Ishikawa (cell line): ENCODE results near the gene ATP1A2.

ENCODE experiments used
- CEBPB ChIP-seq: IDR thresholded peaks from 2 replicates; pipeline ENCODE4 v1.6.1; 2012
- CREB1 ChIP-seq: IDR thresholded peaks from 2 replicates; pipeline ENCODE4 v1.6.1; 2012; ENCODE audit warnings: low read depth
- EGR1 ChIP-seq: IDR thresholded peaks from 2 replicates; pipeline ENCODE4 v1.6.1; 2012
- EP300 ChIP-seq: IDR thresholded peaks from 2 replicates; pipeline ENCODE4 v1.6.1; 2012; ENCODE audit warnings: borderline replicate concordance
- FOXM1 ChIP-seq: IDR thresholded peaks from 2 replicates; pipeline ENCODE4 v1.6.1; 2012; ENCODE audit warnings: low read depth, borderline replicate concordance
- NFIC ChIP-seq: IDR thresholded peaks from 2 replicates; pipeline ENCODE4 v1.6.1; 2012
- RAD21 ChIP-seq: IDR thresholded peaks from 2 replicates; pipeline ENCODE4 v1.6.1; 2012; ENCODE audit warnings: low read depth
- TAF1 ChIP-seq: IDR thresholded peaks from 2 replicates; pipeline ENCODE4 v1.6.1; 2012; ENCODE audit warnings: low read depth, mild to moderate bottlenecking
- TCF12 ChIP-seq: IDR thresholded peaks from 2 replicates; pipeline ENCODE4 v1.6.1; 2012; ENCODE audit warnings: low read depth
- TEAD4 ChIP-seq: IDR thresholded peaks from 2 replicates; pipeline ENCODE4 v1.6.1; 2012
- YY1 ChIP-seq: IDR thresholded peaks from 2 replicates; pipeline ENCODE4 v1.6.1; 2012; ENCODE audit warnings: low read depth
- ZBTB7A ChIP-seq: IDR thresholded peaks from 2 replicates; pipeline ENCODE4 v1.6.1; 2012; ENCODE audit warnings: low read depth
- TF ChIP-seq, protein P1 (sequence below): IDR thresholded peaks from 2 replicates; pipeline ENCODE4 v1.6.1; 2012
- TF ChIP-seq, protein P2 (sequence below): IDR thresholded peaks from 2 replicates; pipeline ENCODE4 v1.6.1; 2012; ENCODE audit warnings: low read depth, mild to moderate bottlenecking
- TF ChIP-seq, protein P3 (sequence below): IDR thresholded peaks from 2 replicates; pipeline ENCODE4 v1.6.1; 2012

ATP1A2 gene

DNA sequence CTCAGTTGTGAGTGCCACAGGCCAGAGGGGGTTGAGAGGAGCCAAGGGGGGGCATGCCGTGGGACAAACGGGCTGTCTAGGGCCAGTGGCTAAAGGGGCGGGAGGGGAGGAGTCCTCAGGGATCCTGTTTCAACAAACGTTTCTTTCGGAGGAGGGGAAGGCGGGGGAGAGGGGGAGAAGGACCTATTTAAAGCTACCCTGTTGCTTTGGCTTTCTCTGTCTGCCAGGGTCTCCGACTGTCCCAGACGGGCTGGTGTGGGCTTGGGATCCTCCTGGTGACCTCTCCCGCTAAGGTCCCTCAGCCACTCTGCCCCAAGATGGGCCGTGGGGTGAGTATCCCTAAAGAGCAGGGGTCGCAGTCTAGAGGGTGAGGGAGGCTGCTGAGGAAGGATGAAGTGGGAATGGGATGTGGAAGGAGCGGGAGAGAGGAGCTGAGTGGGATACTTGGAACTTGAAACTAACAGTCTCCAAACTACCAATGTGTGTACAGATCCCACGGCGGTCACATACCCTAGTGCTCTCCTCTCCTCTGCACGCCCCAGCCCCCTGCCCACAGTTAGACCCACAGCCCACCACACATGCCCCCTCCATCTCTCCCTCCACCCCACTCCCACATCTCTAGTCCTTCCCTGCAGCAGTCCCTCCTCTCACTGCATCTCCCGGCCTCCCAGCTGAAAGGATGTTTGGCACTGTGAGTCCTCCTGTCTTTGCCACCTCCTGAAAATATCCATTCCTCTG is at the start of gene ATP1A2:
ATP1A2 (plus strand) TSS at position 215 of the 738 bp plus-strand sequence; CDS start at position 318, 103 bp downstream.
- no peak for TF ChIP-seq ZBTB7A

DNA sequence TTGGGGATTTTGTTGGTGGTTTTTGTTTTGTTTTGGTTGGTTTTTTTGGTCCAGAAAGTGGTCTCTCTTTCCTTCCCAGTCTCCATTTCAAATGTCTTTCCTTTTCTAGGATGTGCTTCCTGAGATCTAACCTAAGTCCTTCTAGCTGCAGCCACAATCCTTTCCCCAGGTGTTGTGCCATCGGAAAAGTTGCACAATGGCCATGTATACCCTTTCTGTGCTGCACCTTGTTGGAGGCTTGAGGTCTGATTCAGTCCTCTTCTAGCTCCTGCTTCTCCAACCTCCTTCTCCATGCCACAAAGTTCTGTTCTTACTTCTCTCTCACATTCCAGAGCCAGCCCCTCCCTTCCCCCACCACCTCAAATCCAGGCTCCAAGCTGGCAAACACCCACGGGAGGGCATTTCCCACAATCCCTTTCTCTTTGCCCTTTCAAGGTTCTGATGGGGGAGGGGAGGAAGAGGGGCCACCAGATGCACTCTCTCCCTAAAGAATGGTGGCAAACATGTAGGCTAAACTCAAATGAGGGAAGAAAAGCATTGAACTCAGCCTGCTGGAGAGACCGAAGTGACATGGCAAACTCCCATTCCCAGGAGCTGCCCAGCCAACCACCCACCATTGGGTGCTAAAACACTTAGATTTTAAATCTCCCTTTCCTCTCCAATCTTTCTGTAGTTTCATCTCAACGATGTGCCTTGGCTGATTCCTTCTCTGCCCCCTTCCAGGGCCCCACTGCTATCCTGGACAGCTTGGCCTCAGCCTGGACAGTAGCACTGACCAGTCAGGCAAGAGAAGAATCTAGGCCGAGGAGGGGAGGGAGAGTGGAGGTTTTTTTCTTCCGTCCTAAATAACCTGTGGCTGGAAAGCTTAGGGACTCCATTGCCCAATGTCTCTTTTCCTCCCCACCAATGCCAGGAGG is 48.5 kb upstream of the ATP1A2 start:
- no peak for TF ChIP-seq TEAD4
- no peak for TF ChIP-seq RAD21
- TF ChIP-seq ZBTB7A, result no peak
- TF ChIP-seq, protein P1, sequence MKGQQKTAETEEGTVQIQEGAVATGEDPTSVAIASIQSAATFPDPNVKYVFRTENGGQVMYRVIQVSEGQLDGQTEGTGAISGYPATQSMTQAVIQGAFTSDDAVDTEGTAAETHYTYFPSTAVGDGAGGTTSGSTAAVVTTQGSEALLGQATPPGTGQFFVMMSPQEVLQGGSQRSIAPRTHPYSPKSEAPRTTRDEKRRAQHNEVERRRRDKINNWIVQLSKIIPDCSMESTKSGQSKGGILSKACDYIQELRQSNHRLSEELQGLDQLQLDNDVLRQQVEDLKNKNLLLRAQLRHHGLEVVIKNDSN, result no peak
- no peak for TF ChIP-seq CREB1
- no peak for TF ChIP-seq CEBPB
- no peak for TF ChIP-seq NFIC
- TF ChIP-seq TAF1, result no peak
- no peak for TF ChIP-seq TCF12
- no peak for TF ChIP-seq EGR1
- TF ChIP-seq, protein P2, sequence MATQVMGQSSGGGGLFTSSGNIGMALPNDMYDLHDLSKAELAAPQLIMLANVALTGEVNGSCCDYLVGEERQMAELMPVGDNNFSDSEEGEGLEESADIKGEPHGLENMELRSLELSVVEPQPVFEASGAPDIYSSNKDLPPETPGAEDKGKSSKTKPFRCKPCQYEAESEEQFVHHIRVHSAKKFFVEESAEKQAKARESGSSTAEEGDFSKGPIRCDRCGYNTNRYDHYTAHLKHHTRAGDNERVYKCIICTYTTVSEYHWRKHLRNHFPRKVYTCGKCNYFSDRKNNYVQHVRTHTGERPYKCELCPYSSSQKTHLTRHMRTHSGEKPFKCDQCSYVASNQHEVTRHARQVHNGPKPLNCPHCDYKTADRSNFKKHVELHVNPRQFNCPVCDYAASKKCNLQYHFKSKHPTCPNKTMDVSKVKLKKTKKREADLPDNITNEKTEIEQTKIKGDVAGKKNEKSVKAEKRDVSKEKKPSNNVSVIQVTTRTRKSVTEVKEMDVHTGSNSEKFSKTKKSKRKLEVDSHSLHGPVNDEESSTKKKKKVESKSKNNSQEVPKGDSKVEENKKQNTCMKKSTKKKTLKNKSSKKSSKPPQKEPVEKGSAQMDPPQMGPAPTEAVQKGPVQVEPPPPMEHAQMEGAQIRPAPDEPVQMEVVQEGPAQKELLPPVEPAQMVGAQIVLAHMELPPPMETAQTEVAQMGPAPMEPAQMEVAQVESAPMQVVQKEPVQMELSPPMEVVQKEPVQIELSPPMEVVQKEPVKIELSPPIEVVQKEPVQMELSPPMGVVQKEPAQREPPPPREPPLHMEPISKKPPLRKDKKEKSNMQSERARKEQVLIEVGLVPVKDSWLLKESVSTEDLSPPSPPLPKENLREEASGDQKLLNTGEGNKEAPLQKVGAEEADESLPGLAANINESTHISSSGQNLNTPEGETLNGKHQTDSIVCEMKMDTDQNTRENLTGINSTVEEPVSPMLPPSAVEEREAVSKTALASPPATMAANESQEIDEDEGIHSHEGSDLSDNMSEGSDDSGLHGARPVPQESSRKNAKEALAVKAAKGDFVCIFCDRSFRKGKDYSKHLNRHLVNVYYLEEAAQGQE, result no peak
- no peak for TF ChIP-seq YY1
- no peak for TF ChIP-seq EP300
- no peak for TF ChIP-seq FOXM1
- TF ChIP-seq, protein P3, sequence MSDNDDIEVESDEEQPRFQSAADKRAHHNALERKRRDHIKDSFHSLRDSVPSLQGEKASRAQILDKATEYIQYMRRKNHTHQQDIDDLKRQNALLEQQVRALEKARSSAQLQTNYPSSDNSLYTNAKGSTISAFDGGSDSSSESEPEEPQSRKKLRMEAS, result no peak

DNA sequence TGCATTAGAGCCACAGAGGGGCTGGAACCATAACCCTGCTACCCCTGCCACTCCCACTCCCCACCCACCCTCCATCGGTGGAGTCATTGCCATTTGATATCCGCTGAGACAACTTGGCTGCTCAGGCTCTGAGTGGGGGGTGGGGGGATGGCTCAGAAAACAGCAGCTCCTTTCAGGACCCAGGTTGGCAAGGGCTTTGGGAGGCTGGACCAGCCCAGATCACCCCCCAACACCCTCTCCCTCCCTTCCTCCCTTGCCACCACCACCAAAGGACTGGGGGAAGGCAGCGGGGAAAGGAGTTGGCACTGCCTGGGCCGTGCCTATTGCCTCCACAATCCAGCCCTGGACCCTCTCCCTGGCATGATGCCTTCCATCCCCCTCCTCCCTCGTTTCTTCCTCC is 47.3 kb upstream of the ATP1A2 start:
- TF ChIP-seq RAD21, result no peak
- TF ChIP-seq EGR1, result no peak
- TF ChIP-seq TAF1, result no peak
- no peak for TF ChIP-seq NFIC
- no peak for TF ChIP-seq CREB1
- TF ChIP-seq CEBPB, result no peak
- TF ChIP-seq EP300, result no peak
- no peak for TF ChIP-seq FOXM1
- no peak for TF ChIP-seq ZBTB7A
- TF ChIP-seq, protein P1, result no peak
- no peak for TF ChIP-seq TEAD4
- no peak for TF ChIP-seq TCF12
- TF ChIP-seq, protein P3, result no peak
- TF ChIP-seq, protein P2, result no peak
- TF ChIP-seq YY1, result no peak

DNA sequence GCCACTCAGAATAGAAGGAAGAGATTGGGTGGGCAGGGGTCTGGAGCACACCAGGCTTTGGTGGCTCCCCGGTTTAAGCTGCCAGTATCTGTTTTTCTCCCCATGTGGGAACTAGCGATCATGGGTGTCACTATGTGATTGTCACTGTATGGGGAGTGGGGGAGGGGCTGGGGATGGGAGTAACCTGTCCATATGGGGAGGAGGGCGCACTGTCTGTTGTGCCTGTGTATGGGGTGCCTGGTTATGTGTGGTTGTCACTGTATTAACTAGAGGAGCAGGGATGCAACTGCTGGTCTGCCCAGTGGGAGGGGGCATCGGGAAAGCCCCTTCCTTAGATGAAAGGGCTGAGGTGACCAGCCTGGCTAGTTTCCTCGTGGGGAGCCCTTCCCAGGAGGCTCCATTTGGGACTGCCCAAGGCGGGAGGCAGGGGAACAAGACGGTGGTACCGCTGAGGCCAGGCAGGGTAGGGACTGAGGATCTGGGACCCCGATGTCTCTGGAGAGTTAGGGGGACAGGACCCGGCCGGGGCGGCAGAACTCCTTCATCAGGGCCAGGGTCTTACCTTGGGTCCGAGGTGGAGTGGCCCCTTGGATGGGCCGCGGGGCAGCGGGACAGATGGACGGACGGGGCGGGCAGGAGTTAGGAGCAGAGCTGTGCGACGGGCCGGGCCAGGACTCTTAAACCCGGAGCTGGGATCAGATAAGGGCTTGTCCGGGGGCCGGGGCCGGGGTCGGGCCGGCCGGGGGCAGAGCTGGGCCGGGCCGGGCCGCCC is 45.9 kb upstream of the ATP1A2 start, which contains the start of gene KCNJ10:
KCNJ10 (minus strand) TSS at position 701 of the 772 bp plus-strand sequence. CDS start 27,628 bp downstream, outside the sequence.
- TF ChIP-seq CEBPB (no peak), NFIC (no peak), TAF1 (no peak), FOXM1 (no peak), TCF12 (no peak), TEAD4 (no peak), RAD21 (no peak), EP300 (no peak), YY1 (no peak), ZBTB7A (no peak), EGR1 (no peak), CREB1 (no peak)
- TF ChIP-seq, protein P3, result no peak
- TF ChIP-seq, protein P1, result no peak
- TF ChIP-seq, protein P2, result no peak
